Trophoblast cell (in vitro differentiated cells and primary cell): ENCODE measurements around the gene LIPE. TPM values are rescaled to one million over a fixed set of nuclear protein-coding genes. Genes with fewer than 3 reads are reported as not detected.

Experiments
- DNase-seq, 2 donors: peaks; one replicate each; pipeline ENCODE4 v3.0.0-alpha.2; 2016
- H2AFZ ChIP-seq: 2 replicates; pipeline ENCODE4 v1.6.1; 2013; ENCODE audit warnings: low read length, moderate library complexity, mild to moderate bottlenecking; ENCODE audit not compliant: insufficient read depth, poor library complexity
- H2AK5ac ChIP-seq: 2 replicates; pipeline ENCODE4 v1.6.1; 2013; ENCODE audit warnings: mild to moderate bottlenecking, low read length
- H2BK120ac ChIP-seq: 2 replicates; pipeline ENCODE4 v1.6.1; 2013; ENCODE audit warnings: low read length, mild to moderate bottlenecking, moderate library complexity; ENCODE audit not compliant: insufficient read depth, poor library complexity
- H2BK12ac ChIP-seq: 2 replicates; pipeline ENCODE4 v1.6.1; 2013; ENCODE audit warnings: mild to moderate bottlenecking, low read length, moderate library complexity
- H2BK5ac ChIP-seq: 2 replicates; pipeline ENCODE4 v1.6.1; 2013; ENCODE audit warnings: low read length, low read depth, moderate library complexity, mild to moderate bottlenecking; ENCODE audit not compliant: poor library complexity
- H3K14ac ChIP-seq: 2 replicates; pipeline ENCODE4 v1.6.1; 2013; ENCODE audit warnings: mild to moderate bottlenecking, low read length
- H3K18ac ChIP-seq: 2 replicates; pipeline ENCODE4 v1.6.1; 2013; ENCODE audit warnings: mild to moderate bottlenecking, low read length
- H3K23ac ChIP-seq: 2 replicates; pipeline ENCODE4 v1.6.1; 2013; ENCODE audit warnings: low read length
- H3K27ac ChIP-seq: 2 replicates; pipeline ENCODE4 v1.5.1; 2013; ENCODE audit warnings: low read depth, mild to moderate bottlenecking, inconsistent platforms, low read length, moderate library complexity
- H3K27me3 ChIP-seq: 2 replicates; pipeline ENCODE4 v1.6.1; 2013; ENCODE audit warnings: inconsistent platforms, mild to moderate bottlenecking, low read length, moderate library complexity; ENCODE audit not compliant: insufficient read depth
- H3K36me3 ChIP-seq, 2 experiments: 1 replicate in 1 of 2; 2 replicates in 1 of 2; pipeline ENCODE4 v1.6.1; 2013; ENCODE audit warnings: low read length in 2 of 2, mild to moderate bottlenecking in 2 of 2, moderate library complexity in 1 of 2; ENCODE audit not compliant: insufficient read depth in 2 of 2, control insufficient read depth in 1 of 2
- H3K4ac ChIP-seq: 2 replicates; pipeline ENCODE4 v1.6.1; 2013; ENCODE audit warnings: low read depth, mild to moderate bottlenecking, low read length, moderate library complexity
- H3K4me1 ChIP-seq, 2 experiments: 1 replicate in 1 of 2; 2 replicates in 1 of 2; pipeline ENCODE4 v1.6.1; 2013; ENCODE audit warnings: low read length in 2 of 2, mild to moderate bottlenecking in 2 of 2, moderate library complexity in 1 of 2; ENCODE audit not compliant: insufficient read depth in 2 of 2, control insufficient read depth in 1 of 2
- H3K4me2 ChIP-seq: 2 replicates; pipeline ENCODE4 v1.6.1; 2013; ENCODE audit warnings: inconsistent platforms, mild to moderate bottlenecking, low read length, moderate library complexity
- H3K4me3 ChIP-seq: 2 replicates; pipeline ENCODE4 v1.5.1; 2013; ENCODE audit warnings: mild to moderate bottlenecking, low read depth, low read length, inconsistent platforms
- H3K79me1 ChIP-seq: one replicate; pipeline ENCODE4 v1.6.1; 2013; ENCODE audit warnings: low read length
- H3K79me2 ChIP-seq: 2 replicates; pipeline ENCODE4 v1.6.1; 2013; ENCODE audit warnings: low read length, mild to moderate bottlenecking; ENCODE audit not compliant: control insufficient read depth, insufficient read depth, poor library complexity
- H3K9ac ChIP-seq: 2 replicates; pipeline ENCODE4 v1.6.1; 2013; ENCODE audit warnings: mild to moderate bottlenecking, low read length
- H3K9me3 ChIP-seq: 2 replicates; pipeline ENCODE4 v1.6.1; 2013; ENCODE audit warnings: low read depth, mild to moderate bottlenecking, control low read depth, inconsistent platforms, low read length; ENCODE audit not compliant: insufficient read depth
- H4K12ac ChIP-seq: 2 replicates; pipeline ENCODE4 v1.6.1; 2013; ENCODE audit warnings: low read depth, mild to moderate bottlenecking, low read length, moderate library complexity
- H4K8ac ChIP-seq: 2 replicates; pipeline ENCODE4 v1.6.1; 2013; ENCODE audit warnings: low read depth, mild to moderate bottlenecking, low read length, moderate library complexity
- H4K91ac ChIP-seq: one replicate; pipeline ENCODE4 v1.6.1; 2013; ENCODE audit warnings: low read depth, mild to moderate bottlenecking, low read length, moderate library complexity
- whole genome bisulfite sequencing: extraction: QIAGEN DNeasy Blood & Tissue Kit; methylation state at CpG from one replicate; pipeline ENCODE4 v1.1.7; 2013; ENCODE audit warnings: missing lambda C conversion rate; ENCODE audit not compliant: insufficient read length, insufficient coverage; ENCODE audit errors: extremely low coverage; 5-methylcytosine and 5-hydroxymethylcytosine counted together
- polyA plus RNA-seq: library from polyadenylated mRNA; stranded (reverse); fragments of 200-250 nt; gene quantifications from 2 replicates; pipeline ENCODE4 v1.2.3, GENCODE V29; 2013

The LIPE gene, protein sequence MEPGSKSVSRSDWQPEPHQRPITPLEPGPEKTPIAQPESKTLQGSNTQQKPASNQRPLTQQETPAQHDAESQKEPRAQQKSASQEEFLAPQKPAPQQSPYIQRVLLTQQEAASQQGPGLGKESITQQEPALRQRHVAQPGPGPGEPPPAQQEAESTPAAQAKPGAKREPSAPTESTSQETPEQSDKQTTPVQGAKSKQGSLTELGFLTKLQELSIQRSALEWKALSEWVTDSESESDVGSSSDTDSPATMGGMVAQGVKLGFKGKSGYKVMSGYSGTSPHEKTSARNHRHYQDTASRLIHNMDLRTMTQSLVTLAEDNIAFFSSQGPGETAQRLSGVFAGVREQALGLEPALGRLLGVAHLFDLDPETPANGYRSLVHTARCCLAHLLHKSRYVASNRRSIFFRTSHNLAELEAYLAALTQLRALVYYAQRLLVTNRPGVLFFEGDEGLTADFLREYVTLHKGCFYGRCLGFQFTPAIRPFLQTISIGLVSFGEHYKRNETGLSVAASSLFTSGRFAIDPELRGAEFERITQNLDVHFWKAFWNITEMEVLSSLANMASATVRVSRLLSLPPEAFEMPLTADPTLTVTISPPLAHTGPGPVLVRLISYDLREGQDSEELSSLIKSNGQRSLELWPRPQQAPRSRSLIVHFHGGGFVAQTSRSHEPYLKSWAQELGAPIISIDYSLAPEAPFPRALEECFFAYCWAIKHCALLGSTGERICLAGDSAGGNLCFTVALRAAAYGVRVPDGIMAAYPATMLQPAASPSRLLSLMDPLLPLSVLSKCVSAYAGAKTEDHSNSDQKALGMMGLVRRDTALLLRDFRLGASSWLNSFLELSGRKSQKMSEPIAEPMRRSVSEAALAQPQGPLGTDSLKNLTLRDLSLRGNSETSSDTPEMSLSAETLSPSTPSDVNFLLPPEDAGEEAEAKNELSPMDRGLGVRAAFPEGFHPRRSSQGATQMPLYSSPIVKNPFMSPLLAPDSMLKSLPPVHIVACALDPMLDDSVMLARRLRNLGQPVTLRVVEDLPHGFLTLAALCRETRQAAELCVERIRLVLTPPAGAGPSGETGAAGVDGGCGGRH
- 0.92 and 1.0 TPM in 2 replicates for polyA plus RNA-seq

DNA sequence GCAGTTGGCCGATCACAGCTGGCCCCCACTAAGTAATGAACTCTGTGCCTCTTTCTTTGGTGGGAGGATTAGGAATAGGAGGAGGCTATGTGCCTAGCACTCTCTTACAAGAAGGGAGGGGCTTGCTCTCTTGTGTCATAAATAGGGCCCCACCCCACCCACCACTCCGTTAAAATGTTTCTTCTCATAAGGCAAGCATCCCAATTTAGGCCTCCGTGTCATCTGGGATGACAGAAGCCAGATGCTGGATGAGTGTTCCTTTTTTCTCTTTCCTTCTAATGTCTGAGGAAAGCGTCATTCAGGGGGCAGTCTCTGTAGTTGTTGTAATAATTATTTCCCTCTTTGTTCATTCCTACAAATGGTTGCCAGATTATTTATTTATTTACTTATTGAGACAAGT is at the start of gene LIPE:
Gene LIPE (minus strand): TSS at position 76 of the 400 bp plus-strand sequence. CDS start 239 bp downstream, outside the sequence.
- no peak within 1 kb of the TSS for H4K91ac ChIP-seq
- peaks cover 8% of the 10 kb centered on the region for H3K9me3 ChIP-seq
- H3K23ac ChIP-seq, result no peak within 1 kb of the TSS
- no peak within 1 kb of the TSS for H3K9ac ChIP-seq
- no peak within 1 kb of the TSS for H4K8ac ChIP-seq
- H3K18ac ChIP-seq, result no peak within 1 kb of the TSS
- H2AFZ ChIP-seq, result no peak within 1 kb of the TSS
- no peak within 1 kb of the TSS for H2BK12ac ChIP-seq
- no peak for DNase-seq
- H3K4me1 ChIP-seq, result peaks cover 6 to 13% of the 10 kb centered on the region in 2 experiments
- H3K27me3 ChIP-seq, result peaks cover 8% of the 10 kb centered on the region
- H3K4me2 ChIP-seq, result no peak within 1 kb of the TSS
- H2BK5ac ChIP-seq, result no peak within 1 kb of the TSS
- no peak within 1 kb of the TSS for H2BK120ac ChIP-seq
- no peak within 1 kb of the TSS for H3K27ac ChIP-seq
- H3K4ac ChIP-seq, result no peak within 1 kb of the TSS
- WGBS, result no CpG with 5 or more reads among the region's 4 CpGs
- H2AK5ac ChIP-seq, result no peak within 1 kb of the TSS
- no peaks in the 10 kb centered on the region for H3K79me2 ChIP-seq
- H3K36me3 ChIP-seq, result no peaks in the 10 kb centered on the region
- H3K79me1 ChIP-seq, result peaks cover 2% of the 10 kb centered on the region
- no peak within 1 kb of the TSS for H3K14ac ChIP-seq
- no peak within 1 kb of the TSS for H4K12ac ChIP-seq
- H3K4me3 ChIP-seq, result no peak within 1 kb of the TSS

- H3K27ac ChIP-seq, result no peak overlapping the region
- H3K23ac ChIP-seq, result no peak overlapping the region
- no peaks in the 10 kb centered on the region for H3K79me1 ChIP-seq
- H2BK120ac ChIP-seq, result no peak overlapping the region
- no peak overlapping the region for H3K14ac ChIP-seq
- no peaks in the 10 kb centered on the region for H3K27me3 ChIP-seq
- H2AK5ac ChIP-seq, result no peak overlapping the region
- H3K79me2 ChIP-seq, result no peaks in the 10 kb centered on the region
- no peak overlapping the region for H4K91ac ChIP-seq
- no peak overlapping the region for H3K4ac ChIP-seq
- no peaks in the 10 kb centered on the region for H3K9me3 ChIP-seq
- peaks cover 0 to 4% of the 10 kb centered on the region in 2 experiments for H3K4me1 ChIP-seq
- H4K12ac ChIP-seq, result no peak overlapping the region
- H3K18ac ChIP-seq, result no peak overlapping the region
- H2AFZ ChIP-seq, result no peak overlapping the region
- no peaks in the 10 kb centered on the region for H3K36me3 ChIP-seq
- no peak overlapping the region for H4K8ac ChIP-seq
- DNase-seq, result no peak
- no peak overlapping the region for H3K4me3 ChIP-seq
- no peak overlapping the region for H2BK12ac ChIP-seq
- whole genome bisulfite sequencing, result no CpG with 5 or more reads among the region's 4 CpGs
- no peak overlapping the region for H2BK5ac ChIP-seq
- H3K4me2 ChIP-seq, result no peak overlapping the region
- H3K9ac ChIP-seq, result no peak overlapping the region
Measured at GRCh38 chr19:42475366-42475765, 48.2 kb upstream of the LIPE start.

- no peak for DNase-seq
- Histone ChIP-seq H3K36me3 (no peaks in the 10 kb centered on the region), H3K4me1 (peaks cover 0 to 1% of the 10 kb centered on the region in 2 experiments), H3K4me2 (no peak overlapping the region), H3K79me1 (no peaks in the 10 kb centered on the region), H2BK12ac (no peak overlapping the region), H3K27ac (no peak overlapping the region), H3K23ac (no peak overlapping the region), H2AFZ (no peak overlapping the region), H3K4ac (no peak overlapping the region), H3K9ac (no peak overlapping the region), H4K91ac (no peak overlapping the region), H2AK5ac (no peak overlapping the region), H4K8ac (no peak overlapping the region), H4K12ac (no peak overlapping the region), H3K27me3 (no peaks in the 10 kb centered on the region), H3K4me3 (no peak overlapping the region), H3K79me2 (no peaks in the 10 kb centered on the region), H3K9me3 (no peaks in the 10 kb centered on the region), H2BK5ac (no peak overlapping the region), H3K18ac (no peak overlapping the region), H3K14ac (no peak overlapping the region), H2BK120ac (no peak overlapping the region)
- no CpG with 5 or more reads among the region's 4 CpGs for WGBS
Measured at GRCh38 chr19:42474743-42475142, 47.6 kb upstream of the LIPE start.

GRCh38 chr19:42473686-42474085 is 46.5 kb upstream of the LIPE start:
- no peak overlapping the region for H3K4me2 ChIP-seq
- WGBS, result no CpG with 5 or more reads among the region's 6 CpGs
- no peak overlapping the region for H3K9ac ChIP-seq
- no peak overlapping the region for H3K27ac ChIP-seq
- H2BK5ac ChIP-seq, result no peak overlapping the region
- no peak overlapping the region for H3K4me3 ChIP-seq
- no peak overlapping the region for H3K14ac ChIP-seq
- H3K79me1 ChIP-seq, result no peaks in the 10 kb centered on the region
- H3K23ac ChIP-seq, result no peak overlapping the region
- no peak overlapping the region for H2BK120ac ChIP-seq
- H3K4me1 ChIP-seq, result peaks cover 0 to 5% of the 10 kb centered on the region in 2 experiments
- H2BK12ac ChIP-seq, result no peak overlapping the region
- no peak overlapping the region for H2AFZ ChIP-seq
- H4K91ac ChIP-seq, result no peak overlapping the region
- no peaks in the 10 kb centered on the region for H3K27me3 ChIP-seq
- no peak overlapping the region for H3K4ac ChIP-seq
- no peak overlapping the region for H2AK5ac ChIP-seq
- H3K36me3 ChIP-seq, result no peaks in the 10 kb centered on the region
- no peaks in the 10 kb centered on the region for H3K79me2 ChIP-seq
- DNase-seq, result no peak
- no peak overlapping the region for H4K8ac ChIP-seq
- H3K18ac ChIP-seq, result no peak overlapping the region
- no peak overlapping the region for H4K12ac ChIP-seq
- H3K9me3 ChIP-seq, result no peaks in the 10 kb centered on the region
